ENCODE results near the gene GAB3. TPM values are rescaled to one million over a fixed set of nuclear protein-coding genes. Genes with fewer than 3 reads are reported as not detected.
"Not testable (repeated sequence)": the region's sequence is repeated elsewhere in the genome, so short reads cannot be mapped to it uniquely, and the experiment has no call there.

GAB3 gene
- polyA plus RNA-seq, 3 donors = 2.1 to 2.3 (median 2.2) TPM

GRCh38 chrX:154658187-154658586 lies 92.7 kb downstream of the GAB3 start:
- no peak for DNase-seq

- no peak for DNase-seq
Measured at GRCh38 chrX:154657226-154657805, 93.6 kb downstream of the GAB3 start.

GRCh38 chrX:154655786-154656185 lies 95.1 kb downstream of the GAB3 start:
- no peak for DNase-seq

- DNase-seq = no peak
Measured at GRCh38 chrX:154655346-154655745, 95.5 kb downstream of the GAB3 start.

GRCh38 chrX:154654925-154655324 lies 96.0 kb downstream of the GAB3 start:
- DNase-seq = no peak

GRCh38 chrX:154654372-154654771 lies 96.5 kb downstream of the GAB3 start:
- no peak for DNase-seq

- DNase-seq = not testable (repeated sequence)
Measured at GRCh38 chrX:154653413-154653812, 97.5 kb downstream of the GAB3 start, which contains the start of gene CTAG2. Gene CTAG2 (minus strand): TSS chrX:154653579. CDS start chrX:154653515, 64 bp downstream.

GRCh38 chrX:154653048-154653401 lies 97.9 kb downstream of the GAB3 start:
- no peak for DNase-seq

GRCh38 chrX:154652311-154653047 lies 98.4 kb downstream of the GAB3 start:
- DNase-seq = no peak

- DNase-seq = no peak
Measured at GRCh38 chrX:154650221-154650510, 100.7 kb downstream of the GAB3 start.

- DNase-seq = no peak
Measured at GRCh38 chrX:154649503-154650220, 101.2 kb downstream of the GAB3 start.

GRCh38 chrX:154648931-154649330 lies 101.9 kb downstream of the GAB3 start:
- DNase-seq = no peak

- not testable (repeated sequence) for DNase-seq
Measured at GRCh38 chrX:154645745-154646378, 105.0 kb downstream of the GAB3 start.

GRCh38 chrX:154643708-154644107 lies 107.2 kb downstream of the GAB3 start:
- not testable (repeated sequence) for DNase-seq

GRCh38 chrX:154641740-154642139 lies 109.1 kb downstream of the GAB3 start:
- DNase-seq = not testable (repeated sequence)

GRCh38 chrX:154633661-154634060 lies 117.2 kb downstream of the GAB3 start:
- not testable (repeated sequence) for DNase-seq

- DNase-seq = not testable (repeated sequence)
Measured at GRCh38 chrX:154630949-154631348, 119.9 kb downstream of the GAB3 start.

GRCh38 chrX:154628960-154629359 lies 121.9 kb downstream of the GAB3 start:
- DNase-seq = not testable (repeated sequence)
